Liver (tissue), 9 donors: Measurements from ENCODE around the gene SLC14A1. TPM values are rescaled to one million over a fixed set of nuclear protein-coding genes. Genes with fewer than 3 reads are reported as not detected.

Experiments used
- DNase-seq: peaks from one replicate; pipeline ENCODE4 v3.0.0-alpha.2; 2017; ENCODE audit warnings: low spot score
- H3K27ac ChIP-seq, 2 donors: one replicate each; pipeline ENCODE4 v1.7.0; 2013; ENCODE audit warnings: inconsistent platforms in 2 of 2, low read length in 2 of 2, control low read depth in 1 of 2, low read depth in 1 of 2, mild to moderate bottlenecking in 1 of 2
- H3K27me3 ChIP-seq, 4 donors: one replicate each; pipeline versions ENCODE4 v1.6.1 to v1.7.0; 2013; ENCODE audit warnings: low read length in 3 of 4, inconsistent platforms in 1 of 4, mild to moderate bottlenecking in 1 of 4, moderate library complexity in 1 of 4; ENCODE audit not compliant: control insufficient read depth in 4 of 4, insufficient read depth in 4 of 4
- H3K36me3 ChIP-seq, 4 donors: one replicate each; pipeline versions ENCODE4 v1.6.1 to v1.7.0; 2013; ENCODE audit warnings: low read length in 3 of 4, mild to moderate bottlenecking in 3 of 4, low read depth in 1 of 4, moderate library complexity in 1 of 4; ENCODE audit not compliant: control insufficient read depth in 4 of 4, insufficient read depth in 3 of 4
- H3K4me1 ChIP-seq, 4 donors: one replicate each; pipeline versions ENCODE4 v1.6.1 to v1.7.0; 2013; ENCODE audit warnings: low read length in 3 of 4, mild to moderate bottlenecking in 3 of 4, moderate library complexity in 1 of 4; ENCODE audit not compliant: control insufficient read depth in 4 of 4, insufficient read depth in 4 of 4
- H3K4me3 ChIP-seq, 3 donors: one replicate each; pipeline versions ENCODE4 v1.6.1 to v1.7.0; 2013; ENCODE audit warnings: low read length in 3 of 3, control low read depth in 1 of 3, low read depth in 1 of 3, mild to moderate bottlenecking in 1 of 3
- H3K9ac ChIP-seq, 2 donors: one replicate each; pipeline ENCODE4 v1.7.0; 2013; ENCODE audit warnings: low read length in 2 of 2, mild to moderate bottlenecking in 2 of 2, moderate library complexity in 2 of 2, control low read depth in 1 of 2, low read depth in 1 of 2
- H3K9me3 ChIP-seq, 4 donors: one replicate each; pipeline versions ENCODE4 v1.6.1 to v1.7.0; 2013; ENCODE audit warnings: low read length in 3 of 4; ENCODE audit not compliant: control insufficient read depth in 4 of 4
- ATF3 ChIP-seq: IDR thresholded peaks from 2 replicates; pipeline ENCODE4 v1.6.1; 2016; ENCODE audit warnings: antibody characterized with exemption
- CTCF ChIP-seq: fragments of 150-350 bp; IDR thresholded peaks from 2 replicates; pipeline ENCODE4 v1.5.1; 2017; ENCODE audit warnings: improper control_type of control experiment, low read depth, low read length; ENCODE audit not compliant: missing input control
- EGR1 ChIP-seq, 2 donors: IDR thresholded peaks; 2 replicates each; pipeline ENCODE4 v1.6.1; 2016 to 2018; ENCODE audit warnings: antibody characterized with exemption in 2 of 2, low read depth in 2 of 2
- FOXA1 ChIP-seq: IDR thresholded peaks from 2 replicates; pipeline ENCODE4 v1.6.1; 2016; ENCODE audit warnings: antibody characterized with exemption
- FOXA2 ChIP-seq: IDR thresholded peaks from 2 replicates; pipeline ENCODE4 v1.6.1; 2016; ENCODE audit warnings: antibody characterized with exemption
- GABPA ChIP-seq, 2 donors: IDR thresholded peaks in 1 of 2; conservative IDR thresholded peaks in 1 of 2; 2 replicates each; pipeline ENCODE4 v1.6.1; 2016; ENCODE audit warnings: antibody characterized with exemption in 2 of 2, mild to moderate bottlenecking in 1 of 2, moderate library complexity in 1 of 2
- HNF4A ChIP-seq, 2 donors: conservative IDR thresholded peaks; 2 replicates each; pipeline ENCODE4 v1.6.1; 2016; ENCODE audit warnings: antibody characterized with exemption in 2 of 2, mild to moderate bottlenecking in 2 of 2
- HNF4G ChIP-seq: IDR thresholded peaks from 2 replicates; pipeline ENCODE4 v1.6.1; 2016; ENCODE audit warnings: antibody characterized with exemption
- JUND ChIP-seq, 2 donors: IDR thresholded peaks; 2 replicates each; pipeline ENCODE4 v1.6.1; 2016; ENCODE audit warnings: antibody characterized with exemption in 2 of 2
- MAX ChIP-seq: IDR thresholded peaks from 2 replicates; pipeline ENCODE4 v1.6.1; 2016; ENCODE audit warnings: antibody characterized with exemption
- NR2F2 ChIP-seq: IDR thresholded peaks from 2 replicates; pipeline ENCODE4 v1.6.1; 2016; ENCODE audit warnings: antibody characterized with exemption
- RAD21 ChIP-seq, 2 donors: IDR thresholded peaks; 2 replicates each; pipeline ENCODE4 v1.6.1; 2016; ENCODE audit warnings: antibody characterized with exemption in 2 of 2, mild to moderate bottlenecking in 2 of 2
- REST ChIP-seq: IDR thresholded peaks from 2 replicates; pipeline ENCODE4 v1.6.1; 2016; ENCODE audit warnings: antibody characterized with exemption, mild to moderate bottlenecking
- RXRA ChIP-seq, 2 donors: IDR thresholded peaks; 2 replicates each; pipeline ENCODE4 v1.6.1; 2017 to 2018; ENCODE audit warnings: antibody characterized with exemption in 2 of 2, mild to moderate bottlenecking in 1 of 2
- SP1 ChIP-seq: IDR thresholded peaks from 2 replicates; pipeline ENCODE4 v1.6.1; 2018; ENCODE audit warnings: antibody characterized with exemption, mild to moderate bottlenecking
- TAF1 ChIP-seq: conservative IDR thresholded peaks from 2 replicates; pipeline ENCODE4 v1.6.1; 2016; ENCODE audit warnings: antibody characterized with exemption, mild to moderate bottlenecking
- YY1 ChIP-seq: IDR thresholded peaks from 2 replicates; pipeline ENCODE4 v1.6.1; 2016; ENCODE audit warnings: antibody characterized with exemption, mild to moderate bottlenecking
- ZBTB33 ChIP-seq: IDR thresholded peaks from 2 replicates; pipeline ENCODE4 v1.6.1; 2016; ENCODE audit warnings: antibody characterized with exemption
- WGBS: extraction: QIAGEN DNeasy Blood & Tissue Kit; methylation state at CpG from one replicate; pipeline ENCODE4 v1.1.7; 2013; 5-methylcytosine and 5-hydroxymethylcytosine counted together
- polyA plus RNA-seq, 2 donors: library from polyadenylated mRNA; stranded (reverse) in 1 of 2; unstranded in 1 of 2; fragments of 200-250 nt in 1 of 2; fragments of >200 nt in 1 of 2; fragmentation: Nextera tagmentation in 1 of 2; extraction: Ambion mirVana in 1 of 2; gene quantifications; one replicate each; pipeline versions ENCODE4 v1.2.1 to v1.2.3, GENCODE V29; 2013 to 2015
- total RNA-seq, 2 donors: library from RNA; depleted of rRNA; stranded (reverse); fragments of >200 nt; gene quantifications; one replicate each; pipeline ENCODE4 v1.2.3, GENCODE V29; 2014
- donor health status: healthy.
- donor health status: healthy.
- donor health status: healthy.
- donor health status: healthy.
- donor health status: healthy.

The SLC14A1 gene
- total and polyA plus RNA-seq, 4 donors: 0.56 to 96.7 (median 0.80) TPM

GRCh38 chr18:45734505-45734904 lies 10.5 kb downstream of the SLC14A1 start:
- Histone ChIP-seq H3K9ac (no peak overlapping the region), H3K36me3 (no peaks in the 10 kb centered on the region), H3K4me3 (no peak overlapping the region), H3K9me3 (no peaks in the 10 kb centered on the region), H3K4me1 (no peaks in the 10 kb centered on the region), H3K27me3 (no peaks in the 10 kb centered on the region), H3K27ac (no peak overlapping the region)
- no peak for DNase-seq
- TF ChIP-seq FOXA1 (no peak), ZBTB33 (no peak), EGR1 (IDR thresholded peaks at IDR 0.05; ENCODE audit: low read depth in 2 of 2) (no peak), MAX (no peak), JUND (IDR thresholded peaks at IDR 0.05) (no peak), YY1 (no peak), TAF1 (no peak), GABPA (IDR thresholded peaks at IDR 0.05 in 1 of 2, conservative IDR thresholded peaks at IDR 0.05 in 1 of 2) (no peak)
- 99% methylated on average over 5 of the region's 5 CpGs for WGBS

- TF ChIP-seq SP1 (no peak), TAF1 (no peak)
- H3K27ac ChIP-seq: no peak overlapping the region
- H3K9ac ChIP-seq: no peak overlapping the region
- no peak for DNase-seq
- WGBS: 93% methylated on average over 6 of the region's 6 CpGs
- H3K36me3 ChIP-seq: no peaks in the 10 kb centered on the region
- H3K4me1 ChIP-seq: no peaks in the 10 kb centered on the region
- H3K4me3 ChIP-seq: no peak overlapping the region
- H3K27me3 ChIP-seq: no peaks in the 10 kb centered on the region
- H3K9me3 ChIP-seq: no peaks in the 10 kb centered on the region
Measured at GRCh38 chr18:45734944-45735343, 11.0 kb downstream of the SLC14A1 start.

- Histone ChIP-seq H3K27me3 (no peaks in the 10 kb centered on the region), H3K27ac (no peak overlapping the region), H3K9me3 (no peaks in the 10 kb centered on the region), H3K9ac (no peak overlapping the region), H3K36me3 (no peaks in the 10 kb centered on the region), H3K4me3 (no peak overlapping the region), H3K4me1 (no peaks in the 10 kb centered on the region)
- TF ChIP-seq SP1: no peak
- TF ChIP-seq HNF4A (conservative IDR thresholded peaks at IDR 0.05): no peak
- no peak for TF ChIP-seq JUND (IDR thresholded peaks at IDR 0.05)
- no peak for TF ChIP-seq GABPA (IDR thresholded peaks at IDR 0.05 in 1 of 2, conservative IDR thresholded peaks at IDR 0.05 in 1 of 2)
- TF ChIP-seq EGR1 (IDR thresholded peaks at IDR 0.05; ENCODE audit: low read depth in 2 of 2): no peak
- no peak for TF ChIP-seq FOXA2
- no peak for TF ChIP-seq YY1
- no peak for TF ChIP-seq RAD21 (IDR thresholded peaks at IDR 0.05)
- TF ChIP-seq NR2F2: no peak
- TF ChIP-seq ATF3: no peak
- no peak for TF ChIP-seq TAF1
- no peak for TF ChIP-seq CTCF
- TF ChIP-seq REST: no peak
- no peak for TF ChIP-seq RXRA (IDR thresholded peaks at IDR 0.05)
- no peak for TF ChIP-seq MAX
- TF ChIP-seq ZBTB33: no peak
- TF ChIP-seq HNF4G: no peak
- no peak for TF ChIP-seq FOXA1
- DNase-seq: no peak
Measured at GRCh38 chr18:45738660-45739059, 14.7 kb downstream of the SLC14A1 start.
